ENCODE measurements around the gene SNN.

SNN gene

GRCh38 chr16:11624636-11625607, 43.3 kb upstream of the SNN start:
- no peak for DNase-seq (ENCODE audit: low read depth)
- no peak overlapping the region for H3K4me3 ChIP-seq (ENCODE audit: low read length)
- TF ChIP-seq CTCF (conservative IDR thresholded peaks at IDR 0.05; ENCODE audit: low read depth, low read length): no peak

GRCh38 chr16:11625769-11626168, 42.5 kb upstream of the SNN start:
- H3K4me3 ChIP-seq (ENCODE audit: low read length): no peak overlapping the region
- no peak for TF ChIP-seq CTCF (conservative IDR thresholded peaks at IDR 0.05; ENCODE audit: low read depth, low read length)
- no peak for DNase-seq (ENCODE audit: low read depth)

GRCh38 chr16:11626657-11627291, 41.5 kb upstream of the SNN start:
- DNase-seq (ENCODE audit: low read depth): no peak
- TF ChIP-seq CTCF (conservative IDR thresholded peaks at IDR 0.05; ENCODE audit: low read depth, low read length): no peak
- H3K4me3 ChIP-seq (ENCODE audit: low read length): no peak overlapping the region

GRCh38 chr16:11627292-11627663, 41.0 kb upstream of the SNN start:
- TF ChIP-seq CTCF (conservative IDR thresholded peaks at IDR 0.05; ENCODE audit: low read depth, low read length): no peak
- no peak for DNase-seq (ENCODE audit: low read depth)
- H3K4me3 ChIP-seq (ENCODE audit: low read length): no peak overlapping the region

- DNase-seq (ENCODE audit: low read depth): no peak
- H3K4me3 ChIP-seq (ENCODE audit: low read length): no peak overlapping the region
- no peak for TF ChIP-seq CTCF (conservative IDR thresholded peaks at IDR 0.05; ENCODE audit: low read depth, low read length)
Measured at GRCh38 chr16:11627822-11628457, 40.3 kb upstream of the SNN start.

GRCh38 chr16:11629071-11630030, 38.9 kb upstream of the SNN start:
- no peak for DNase-seq (ENCODE audit: low read depth)
- H3K4me3 ChIP-seq (ENCODE audit: low read length): no peak overlapping the region
- no peak for TF ChIP-seq CTCF (conservative IDR thresholded peaks at IDR 0.05; ENCODE audit: low read depth, low read length)
